Ishikawa (cell line): ENCODE measurements around the gene DESI1.

Experiments used
- CEBPB ChIP-seq: IDR thresholded peaks from 2 replicates; pipeline ENCODE4 v1.6.1; 2012
- CREB1 ChIP-seq: IDR thresholded peaks from 2 replicates; pipeline ENCODE4 v1.6.1; 2012; ENCODE audit warnings: low read depth
- EGR1 ChIP-seq: IDR thresholded peaks from 2 replicates; pipeline ENCODE4 v1.6.1; 2012
- EP300 ChIP-seq: IDR thresholded peaks from 2 replicates; pipeline ENCODE4 v1.6.1; 2012; ENCODE audit warnings: borderline replicate concordance
- FOXM1 ChIP-seq: IDR thresholded peaks from 2 replicates; pipeline ENCODE4 v1.6.1; 2012; ENCODE audit warnings: low read depth, borderline replicate concordance
- NFIC ChIP-seq: IDR thresholded peaks from 2 replicates; pipeline ENCODE4 v1.6.1; 2012
- RAD21 ChIP-seq: IDR thresholded peaks from 2 replicates; pipeline ENCODE4 v1.6.1; 2012; ENCODE audit warnings: low read depth
- TAF1 ChIP-seq: IDR thresholded peaks from 2 replicates; pipeline ENCODE4 v1.6.1; 2012; ENCODE audit warnings: low read depth, mild to moderate bottlenecking
- TCF12 ChIP-seq: IDR thresholded peaks from 2 replicates; pipeline ENCODE4 v1.6.1; 2012; ENCODE audit warnings: low read depth
- TEAD4 ChIP-seq: IDR thresholded peaks from 2 replicates; pipeline ENCODE4 v1.6.1; 2012
- YY1 ChIP-seq: IDR thresholded peaks from 2 replicates; pipeline ENCODE4 v1.6.1; 2012; ENCODE audit warnings: low read depth
- ZBTB7A ChIP-seq: IDR thresholded peaks from 2 replicates; pipeline ENCODE4 v1.6.1; 2012; ENCODE audit warnings: low read depth
- TF ChIP-seq, protein P1 (sequence below): IDR thresholded peaks from 2 replicates; pipeline ENCODE4 v1.6.1; 2012; ENCODE audit warnings: low read depth, mild to moderate bottlenecking
- TF ChIP-seq, protein P2 (sequence below): IDR thresholded peaks from 2 replicates; pipeline ENCODE4 v1.6.1; 2012
- TF ChIP-seq, protein P3 (sequence below): IDR thresholded peaks from 2 replicates; pipeline ENCODE4 v1.6.1; 2012

Gene DESI1

DNA sequence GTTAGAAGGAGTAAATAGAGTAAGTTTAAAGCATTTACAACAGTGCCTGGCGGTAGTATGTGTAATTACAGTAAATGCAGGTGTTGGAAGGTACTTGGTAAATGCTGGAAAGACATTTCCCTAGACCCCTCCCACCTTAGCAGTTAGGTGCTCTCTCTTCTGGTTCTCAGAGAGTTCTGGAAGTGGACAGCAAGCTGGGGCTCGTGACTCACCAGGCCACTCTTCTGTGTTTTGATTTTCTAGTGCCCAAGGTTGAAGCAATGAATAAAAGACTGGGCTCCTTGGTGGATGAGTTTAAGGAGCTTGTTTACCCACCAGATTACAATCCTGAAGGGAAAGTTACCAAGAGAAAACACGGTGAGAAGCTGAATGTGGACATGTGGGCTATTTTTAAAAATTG lies 40.2 kb upstream of the DESI1 start:
- TF ChIP-seq EGR1 (no peak), CREB1 (no peak), EP300 (no peak), TEAD4 (no peak)
- TF ChIP-seq, protein P1, sequence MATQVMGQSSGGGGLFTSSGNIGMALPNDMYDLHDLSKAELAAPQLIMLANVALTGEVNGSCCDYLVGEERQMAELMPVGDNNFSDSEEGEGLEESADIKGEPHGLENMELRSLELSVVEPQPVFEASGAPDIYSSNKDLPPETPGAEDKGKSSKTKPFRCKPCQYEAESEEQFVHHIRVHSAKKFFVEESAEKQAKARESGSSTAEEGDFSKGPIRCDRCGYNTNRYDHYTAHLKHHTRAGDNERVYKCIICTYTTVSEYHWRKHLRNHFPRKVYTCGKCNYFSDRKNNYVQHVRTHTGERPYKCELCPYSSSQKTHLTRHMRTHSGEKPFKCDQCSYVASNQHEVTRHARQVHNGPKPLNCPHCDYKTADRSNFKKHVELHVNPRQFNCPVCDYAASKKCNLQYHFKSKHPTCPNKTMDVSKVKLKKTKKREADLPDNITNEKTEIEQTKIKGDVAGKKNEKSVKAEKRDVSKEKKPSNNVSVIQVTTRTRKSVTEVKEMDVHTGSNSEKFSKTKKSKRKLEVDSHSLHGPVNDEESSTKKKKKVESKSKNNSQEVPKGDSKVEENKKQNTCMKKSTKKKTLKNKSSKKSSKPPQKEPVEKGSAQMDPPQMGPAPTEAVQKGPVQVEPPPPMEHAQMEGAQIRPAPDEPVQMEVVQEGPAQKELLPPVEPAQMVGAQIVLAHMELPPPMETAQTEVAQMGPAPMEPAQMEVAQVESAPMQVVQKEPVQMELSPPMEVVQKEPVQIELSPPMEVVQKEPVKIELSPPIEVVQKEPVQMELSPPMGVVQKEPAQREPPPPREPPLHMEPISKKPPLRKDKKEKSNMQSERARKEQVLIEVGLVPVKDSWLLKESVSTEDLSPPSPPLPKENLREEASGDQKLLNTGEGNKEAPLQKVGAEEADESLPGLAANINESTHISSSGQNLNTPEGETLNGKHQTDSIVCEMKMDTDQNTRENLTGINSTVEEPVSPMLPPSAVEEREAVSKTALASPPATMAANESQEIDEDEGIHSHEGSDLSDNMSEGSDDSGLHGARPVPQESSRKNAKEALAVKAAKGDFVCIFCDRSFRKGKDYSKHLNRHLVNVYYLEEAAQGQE: no peak
- TF ChIP-seq, protein P2, sequence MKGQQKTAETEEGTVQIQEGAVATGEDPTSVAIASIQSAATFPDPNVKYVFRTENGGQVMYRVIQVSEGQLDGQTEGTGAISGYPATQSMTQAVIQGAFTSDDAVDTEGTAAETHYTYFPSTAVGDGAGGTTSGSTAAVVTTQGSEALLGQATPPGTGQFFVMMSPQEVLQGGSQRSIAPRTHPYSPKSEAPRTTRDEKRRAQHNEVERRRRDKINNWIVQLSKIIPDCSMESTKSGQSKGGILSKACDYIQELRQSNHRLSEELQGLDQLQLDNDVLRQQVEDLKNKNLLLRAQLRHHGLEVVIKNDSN: no peak

DNA sequence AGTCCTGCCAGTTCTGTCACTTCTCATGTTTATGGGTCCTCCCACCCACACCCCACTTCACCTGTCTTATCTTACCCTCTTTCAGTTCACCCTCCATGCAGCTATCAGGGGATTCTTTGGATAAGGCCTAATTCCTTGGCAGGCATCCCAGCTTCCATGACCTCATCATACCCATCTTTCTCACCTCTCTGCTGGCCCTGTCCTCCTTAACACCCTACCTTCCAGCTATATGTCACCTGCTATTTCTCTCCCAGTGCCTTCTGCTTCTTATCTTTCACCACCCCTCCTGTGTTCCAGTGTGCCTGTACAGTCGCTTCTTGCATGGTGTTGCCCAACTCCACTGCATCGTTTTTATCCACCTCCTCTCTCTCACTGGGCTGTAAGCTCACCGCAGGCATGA lies 39.6 kb upstream of the DESI1 start:
- no peak for TF ChIP-seq EP300
- no peak for TF ChIP-seq TEAD4
- TF ChIP-seq, protein P1: no peak
- TF ChIP-seq ZBTB7A: no peak
- no peak for TF ChIP-seq EGR1
- TF ChIP-seq TCF12: no peak
- no peak for TF ChIP-seq CEBPB
- no peak for TF ChIP-seq NFIC
- TF ChIP-seq RAD21: no peak
- TF ChIP-seq CREB1: no peak
- TF ChIP-seq, protein P3, sequence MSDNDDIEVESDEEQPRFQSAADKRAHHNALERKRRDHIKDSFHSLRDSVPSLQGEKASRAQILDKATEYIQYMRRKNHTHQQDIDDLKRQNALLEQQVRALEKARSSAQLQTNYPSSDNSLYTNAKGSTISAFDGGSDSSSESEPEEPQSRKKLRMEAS: no peak
- TF ChIP-seq YY1: no peak
- TF ChIP-seq, protein P2: no peak
- no peak for TF ChIP-seq TAF1
- no peak for TF ChIP-seq FOXM1

DNA sequence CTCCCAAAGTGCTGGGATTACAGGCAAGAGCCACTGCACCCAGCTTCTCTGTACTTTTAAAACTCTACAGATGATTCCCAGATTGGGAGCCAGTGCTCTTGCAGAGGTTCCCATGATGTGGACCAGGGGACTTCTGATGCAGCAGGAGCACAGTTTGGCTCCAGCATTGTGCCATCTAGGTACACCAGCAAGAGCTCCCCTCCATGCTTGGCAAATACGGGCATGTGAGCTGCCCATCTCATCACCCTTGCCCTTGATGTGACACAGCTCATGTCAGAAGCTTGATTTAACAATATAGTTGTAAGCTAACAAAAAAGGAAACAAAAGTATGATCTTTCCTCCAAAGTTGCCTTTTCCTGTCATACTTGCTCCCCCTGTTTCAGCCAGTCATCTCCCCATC lies 39.1 kb upstream of the DESI1 start:
- TF ChIP-seq NFIC: no peak
- no peak for TF ChIP-seq EP300
- TF ChIP-seq, protein P3: no peak
- TF ChIP-seq YY1: no peak
- TF ChIP-seq, protein P1: no peak
- TF ChIP-seq RAD21: no peak
- TF ChIP-seq TEAD4: no peak
- no peak for TF ChIP-seq CREB1
- TF ChIP-seq EGR1: no peak
- TF ChIP-seq, protein P2: no peak
- no peak for TF ChIP-seq TCF12
- no peak for TF ChIP-seq ZBTB7A
- TF ChIP-seq FOXM1: no peak

DNA sequence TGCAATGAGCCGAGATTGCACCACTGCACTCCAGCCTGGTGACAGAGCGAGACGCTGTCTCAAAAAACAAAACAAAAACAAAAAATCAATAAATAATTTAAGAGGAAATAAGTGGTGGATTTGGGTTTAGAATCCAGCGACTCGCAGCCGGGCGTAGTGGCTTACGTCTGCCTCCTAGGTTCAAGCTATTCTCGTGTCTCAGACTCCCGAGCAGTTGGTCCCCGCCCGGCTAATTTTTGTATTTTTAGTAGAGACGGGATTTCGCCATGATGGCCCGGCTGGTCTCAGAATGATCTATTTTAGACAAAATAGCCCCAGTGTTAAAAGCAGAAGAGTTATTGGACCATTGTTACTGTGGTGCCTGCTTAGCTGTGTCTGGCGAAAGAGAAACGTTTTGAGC lies 38.0 kb upstream of the DESI1 start:
- no peak for TF ChIP-seq TCF12
- no peak for TF ChIP-seq EGR1
- no peak for TF ChIP-seq NFIC
- TF ChIP-seq RAD21: no peak
- TF ChIP-seq YY1: no peak
- TF ChIP-seq, protein P2: no peak
- no peak for TF ChIP-seq FOXM1
- TF ChIP-seq TEAD4: no peak
- TF ChIP-seq ZBTB7A: no peak
- no peak for TF ChIP-seq CEBPB
- TF ChIP-seq, protein P3: no peak
- TF ChIP-seq CREB1: no peak
- TF ChIP-seq, protein P1: no peak
- no peak for TF ChIP-seq TAF1
- TF ChIP-seq EP300: no peak
